Renal cortex interstitium (tissue), 15 donors: ENCODE measurements around the gene PLPP7. TPM values are rescaled to one million over a fixed set of nuclear protein-coding genes. Genes with fewer than 3 reads are reported as not detected.
"Not testable (repeated sequence)": the region's sequence is repeated elsewhere in the genome, so short reads cannot be mapped to it uniquely, and the experiment has no call there.

Source experiments
- DNase-seq, 11 donors: peaks; one replicate each; pipeline ENCODE4 v3.0.0-alpha.2; 2013; ENCODE audit warnings: low read depth in 9 of 11, low spot score in 4 of 11; ENCODE audit errors: extremely low read depth in 1 of 11
- long read RNA-seq, 16 experiments: transcript quantifications; one replicate each; lab custom pipeline, GENCODE V29; 2026
- polyA plus RNA-seq, 3 donors: library from polyadenylated mRNA; unstranded; fragments of 120-200 nt; gene quantifications; one replicate each; pipeline ENCODE4 v1.2.1, GENCODE V29; 2013; ENCODE audit not compliant: insufficient read length in 3 of 3

Gene PLPP7
- 1 to 10 TPM; 1.7 to 2.6 (median 2.6) TPM for polyA plus RNA-seq
- long read RNA-seq, donor 1, partial matches to known transcripts, result 0 of 1 reads
- long read RNA-seq, donor 1, other reads (novel, unspliced or antisense), result 0 of 1 reads
- long read RNA-seq, donor 2, result 0 reads
- long read RNA-seq, donor 3, partial matches to known transcripts, result 0 of 2 reads
- long read RNA-seq, donor 3, other reads (novel, unspliced or antisense), result 0 of 2 reads
- long read RNA-seq, donor 4, result 0 reads
- long read RNA-seq, donor 5, result 0 reads
- long read RNA-seq, donor 6, partial matches to known transcripts, result 0 of 2 reads
- long read RNA-seq, donor 6, other reads (novel, unspliced or antisense), result 0 of 2 reads
- long read RNA-seq, donor 7, partial matches to known transcripts, result 0 of 2 reads
- long read RNA-seq, donor 7, other reads (novel, unspliced or antisense), result 0 of 2 reads
- long read RNA-seq, donor 8, partial matches to known transcripts, result 0 of 2 reads
- long read RNA-seq, donor 8, other reads (novel, unspliced or antisense), result 0 of 2 reads
- long read RNA-seq, donor 9, partial matches to known transcripts, result 0 of 1 reads
- long read RNA-seq, donor 9, other reads (novel, unspliced or antisense), result 0 of 1 reads
- long read RNA-seq, donor 10, partial matches to known transcripts, result 0 of 1 reads
- long read RNA-seq, donor 10, other reads (novel, unspliced or antisense), result 0 of 1 reads
- long read RNA-seq, donor 11, partial matches to known transcripts, result 0 of 1 reads
- long read RNA-seq, donor 11, other reads (novel, unspliced or antisense), result 0 of 1 reads
- long read RNA-seq, donor 12, result 0 reads
- long read RNA-seq, donor 13, result 0 reads
- long read RNA-seq, donor 14, partial matches to known transcripts, result 0 of 2 reads
- long read RNA-seq, donor 14, other reads (novel, unspliced or antisense), result 0 of 2 reads
- long read RNA-seq, donor 15, partial matches to known transcripts, result 0 of 1 reads
- long read RNA-seq, donor 15, other reads (novel, unspliced or antisense), result 0 of 1 reads
- long read RNA-seq, donor 16, partial matches to known transcripts, result 0 of 3 reads
- long read RNA-seq, donor 16, other reads (novel, unspliced or antisense), result 0 of 3 reads

- no peak for DNase-seq
Measured at GRCh38 chr9:131289301-131290035, at the start of gene PLPP7. PLPP7 (plus strand) TSS chr9:131289723; CDS start chr9:131289998, 275 bp downstream.

- no peak for DNase-seq
Measured at GRCh38 chr9:131240047-131240921, 49.2 kb upstream of the PLPP7 start.

GRCh38 chr9:131244331-131244730, 45.2 kb upstream of the PLPP7 start:
- not testable (repeated sequence) for DNase-seq

GRCh38 chr9:131246618-131247017, 42.9 kb upstream of the PLPP7 start:
- no peak for DNase-seq

- DNase-seq, result no peak
Measured at GRCh38 chr9:131252120-131252519, 37.4 kb upstream of the PLPP7 start.

GRCh38 chr9:131253891-131254491, 35.5 kb upstream of the PLPP7 start:
- no peak for DNase-seq

GRCh38 chr9:131254626-131255025, 34.9 kb upstream of the PLPP7 start:
- DNase-seq, result no peak

GRCh38 chr9:131255676-131256197, 33.8 kb upstream of the PLPP7 start:
- DNase-seq, result no peak

GRCh38 chr9:131257266-131258025, 32.1 kb upstream of the PLPP7 start:
- DNase-seq, result no peak

GRCh38 chr9:131258186-131258585, 31.3 kb upstream of the PLPP7 start:
- no peak for DNase-seq

GRCh38 chr9:131258698-131259431, 30.7 kb upstream of the PLPP7 start:
- DNase-seq, result no peak

GRCh38 chr9:131259432-131259898, 30.1 kb upstream of the PLPP7 start:
- no peak for DNase-seq

GRCh38 chr9:131259916-131260597, 29.5 kb upstream of the PLPP7 start:
- DNase-seq, result no peak

GRCh38 chr9:131260751-131261452, 28.6 kb upstream of the PLPP7 start:
- DNase-seq, result no peak
